ENCODE measurements around the gene CFAP74.

The CFAP74 gene

GRCh38 chr1:2018217-2019171, 14.9 kb upstream of the CFAP74 start:
- DNase-seq = no peak

DNA sequence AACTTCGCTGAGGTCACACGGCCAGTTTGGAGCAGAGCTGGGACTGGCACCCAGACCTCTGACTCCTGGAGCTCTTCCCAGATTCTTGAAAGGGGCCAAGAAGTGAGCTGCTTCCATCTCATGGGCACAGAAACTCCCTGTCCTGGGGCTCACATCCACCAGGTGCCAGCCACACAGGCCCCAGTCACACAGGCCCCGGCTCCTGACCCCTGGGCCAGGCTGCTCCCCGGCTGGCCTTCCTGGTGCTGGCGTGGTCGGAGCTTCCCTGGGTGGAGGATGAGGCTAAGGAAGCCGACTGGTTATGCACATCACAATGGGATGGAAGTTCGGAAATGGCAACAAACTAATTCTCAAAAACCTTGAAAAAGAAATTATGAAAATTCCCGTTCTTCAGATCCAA, 12.5 kb upstream of the CFAP74 start:
- DNase-seq = no peak

DNA sequence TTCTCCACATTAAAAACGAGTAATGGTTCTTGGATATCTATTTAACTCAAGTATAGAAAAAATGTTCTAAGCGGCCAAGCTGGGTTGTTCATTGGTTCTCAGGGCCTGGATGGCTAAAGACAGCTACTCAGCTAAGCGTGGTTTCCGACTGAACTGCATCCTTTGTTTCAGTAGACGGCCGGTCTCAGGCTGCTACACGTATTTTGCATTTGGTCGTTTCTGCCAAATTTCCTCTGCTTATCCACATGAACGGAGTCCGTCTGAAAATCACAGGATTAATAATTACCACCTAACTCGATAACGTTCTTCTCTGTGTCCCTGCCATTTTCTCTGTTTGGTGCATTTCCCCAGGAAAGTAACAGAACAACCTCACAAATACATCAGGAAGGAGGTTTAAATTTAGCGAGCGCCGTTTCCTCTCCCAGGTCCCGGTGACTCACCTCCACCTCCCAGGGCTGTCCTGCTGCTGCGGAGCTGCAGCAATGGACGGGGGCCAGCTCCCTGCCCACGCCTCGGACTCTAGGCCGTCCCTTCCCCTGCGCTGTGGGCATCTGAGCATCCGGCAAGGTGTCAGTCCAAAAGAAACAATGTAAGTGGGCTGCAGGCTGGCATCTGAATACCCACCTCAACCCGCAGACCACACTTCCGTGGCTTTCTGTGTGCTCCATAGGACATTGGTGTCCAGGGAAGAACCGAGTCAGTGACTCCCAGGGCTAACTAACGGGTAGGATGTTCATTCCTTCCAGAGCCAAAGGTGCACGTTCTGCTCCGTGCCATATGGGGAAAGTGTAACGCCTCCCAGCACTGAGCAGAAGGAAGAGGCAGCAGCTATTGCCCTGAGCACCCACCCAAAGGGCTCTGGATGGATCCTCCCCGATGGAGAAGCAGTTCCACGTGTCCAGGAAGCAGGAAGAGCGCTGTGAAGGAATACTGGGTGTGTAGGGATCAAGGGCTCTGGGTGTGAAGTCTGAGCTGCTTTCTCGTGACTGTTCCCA, 11.5 kb upstream of the CFAP74 start:
- no peak for DNase-seq

DNA sequence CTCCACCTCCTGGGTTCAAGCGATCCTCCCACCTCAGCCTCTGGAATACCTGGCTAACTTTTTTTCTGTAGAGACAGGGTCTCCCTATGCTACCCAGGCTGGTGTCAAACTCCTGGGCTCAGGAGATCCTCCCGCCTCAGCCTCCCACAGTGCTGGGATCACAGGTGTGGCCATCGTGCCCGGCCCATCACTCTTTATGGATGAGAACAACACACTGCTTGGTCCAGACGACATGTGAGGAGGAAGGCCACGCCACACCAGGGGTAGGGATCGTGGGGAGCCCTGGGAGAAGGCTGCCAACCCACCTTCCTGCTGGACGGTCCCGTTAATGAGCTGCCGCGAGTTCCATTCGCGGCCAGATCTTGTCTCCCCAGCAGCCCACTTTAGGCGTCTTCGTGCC, 10.6 kb upstream of the CFAP74 start:
- no peak for DNase-seq

GRCh38 chr1:2009101-2010053, 5.8 kb upstream of the CFAP74 start:
- no peak for DNase-seq

DNA sequence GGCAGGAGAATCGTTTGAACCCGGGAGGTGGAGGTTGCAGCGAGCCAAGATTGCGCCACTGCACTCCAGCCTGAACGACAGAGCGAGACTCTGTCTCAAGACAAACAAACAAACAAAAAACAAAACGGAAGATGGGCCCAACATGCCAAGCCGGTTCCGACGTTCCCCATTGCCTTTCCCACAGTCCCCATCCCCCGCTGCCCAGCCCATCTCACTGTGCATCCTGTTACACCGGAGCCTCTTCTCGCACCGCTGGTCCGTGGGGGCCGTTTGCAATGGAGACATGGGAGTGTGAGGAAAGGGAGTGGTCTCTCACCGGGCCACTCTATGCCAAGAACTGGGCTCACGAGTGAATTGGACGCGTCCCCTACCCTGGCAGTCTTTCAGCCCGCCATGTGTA, 1.3 kb upstream of the CFAP74 start:
- no peak for DNase-seq

DNA sequence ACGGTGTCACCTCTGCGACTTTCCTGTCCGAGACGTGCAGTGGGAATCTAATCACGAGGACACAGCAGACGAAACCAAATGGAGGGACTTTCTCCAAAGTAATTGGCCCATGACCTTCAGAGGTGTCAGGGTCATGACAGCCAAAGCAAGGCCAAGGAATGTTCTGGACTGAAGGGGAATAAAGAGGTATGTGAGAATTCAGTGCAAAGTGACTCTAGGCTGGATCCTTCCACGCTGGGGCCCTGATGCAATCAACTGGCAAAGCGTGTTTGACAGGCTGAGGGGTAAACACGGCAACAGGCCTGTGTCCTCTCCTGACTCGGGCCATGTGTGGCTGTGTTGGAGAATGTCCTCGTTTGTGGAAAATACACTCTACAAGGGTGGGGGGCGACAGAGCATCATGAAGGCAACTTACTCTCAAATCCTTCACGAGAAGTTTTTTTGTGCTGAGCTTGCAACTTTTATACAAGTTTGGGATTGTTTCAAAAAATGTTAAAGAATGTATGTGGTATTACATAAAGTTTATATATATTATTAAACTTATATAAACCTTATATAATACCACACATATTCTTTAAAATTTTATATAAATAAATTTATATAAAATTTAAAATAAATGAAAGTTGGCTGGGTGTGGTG, 1.7 kb downstream of the CFAP74 start:
- DNase-seq = no peak

DNA sequence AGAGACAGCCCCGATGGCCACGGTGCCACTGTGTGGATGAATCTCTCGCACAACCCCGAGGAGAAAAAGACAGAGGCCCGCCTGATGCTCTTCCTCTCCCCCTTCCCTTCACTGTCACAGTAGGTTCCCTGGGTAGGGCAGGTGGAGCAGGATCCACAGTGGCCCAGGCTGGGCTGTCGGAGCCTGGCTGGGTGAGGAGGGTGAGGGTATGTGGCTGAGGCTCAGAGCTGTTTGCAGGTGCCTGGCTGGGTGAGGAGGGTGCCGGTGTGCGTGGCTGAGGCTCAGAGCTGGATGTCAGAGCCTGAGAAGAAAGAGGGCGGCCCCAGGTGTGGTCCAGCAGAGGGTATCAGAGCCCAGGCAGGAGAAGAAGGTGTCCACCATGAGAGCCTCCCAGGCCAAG, 2.7 kb downstream of the CFAP74 start:
- no peak for DNase-seq

- no peak for DNase-seq
These were observed 3.2 kb downstream of the CFAP74 start for GRCh38 chr1:2000432-2000831.

DNA sequence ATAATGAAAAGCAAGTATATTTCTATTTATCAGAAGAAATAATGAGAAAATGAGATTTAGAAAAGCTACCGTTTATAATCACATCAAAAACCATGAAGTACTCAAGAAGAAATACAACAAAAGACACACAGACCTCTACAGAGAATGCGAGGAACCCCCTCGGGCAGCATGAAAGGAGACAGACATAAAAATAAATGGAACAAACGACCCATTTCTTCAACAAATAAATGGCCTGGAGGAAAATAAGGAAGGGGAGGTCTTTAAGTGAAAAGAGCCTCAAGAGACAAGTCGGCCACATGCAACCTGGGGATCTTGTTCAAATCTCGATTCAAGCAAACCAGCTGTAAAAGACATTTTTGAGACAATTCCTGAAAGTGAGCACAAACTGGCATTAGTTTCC, 6.0 kb downstream of the CFAP74 start:
- no peak for DNase-seq

DNA sequence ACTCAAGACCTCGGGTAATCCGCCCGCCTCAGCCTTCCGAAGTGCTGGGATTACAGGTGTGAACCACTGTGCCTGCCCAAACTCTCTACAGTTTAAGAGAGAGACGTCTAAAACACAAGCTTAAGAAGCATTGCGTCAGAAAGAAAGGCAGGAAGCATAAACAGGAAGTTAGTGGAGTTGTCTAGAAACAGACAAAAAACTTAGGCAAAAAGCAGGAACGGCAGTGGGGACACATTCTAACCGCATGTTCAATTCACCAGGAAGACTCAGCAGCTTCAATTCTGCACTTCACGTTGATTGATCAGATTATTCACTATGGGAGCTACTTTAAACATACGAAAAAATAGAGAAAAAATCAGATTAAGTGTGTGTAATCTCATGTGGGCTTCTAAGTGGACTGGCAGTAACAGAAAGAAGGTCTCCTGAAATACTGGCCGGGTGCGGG, 7.4 kb downstream of the CFAP74 start:
- no peak for DNase-seq

DNA sequence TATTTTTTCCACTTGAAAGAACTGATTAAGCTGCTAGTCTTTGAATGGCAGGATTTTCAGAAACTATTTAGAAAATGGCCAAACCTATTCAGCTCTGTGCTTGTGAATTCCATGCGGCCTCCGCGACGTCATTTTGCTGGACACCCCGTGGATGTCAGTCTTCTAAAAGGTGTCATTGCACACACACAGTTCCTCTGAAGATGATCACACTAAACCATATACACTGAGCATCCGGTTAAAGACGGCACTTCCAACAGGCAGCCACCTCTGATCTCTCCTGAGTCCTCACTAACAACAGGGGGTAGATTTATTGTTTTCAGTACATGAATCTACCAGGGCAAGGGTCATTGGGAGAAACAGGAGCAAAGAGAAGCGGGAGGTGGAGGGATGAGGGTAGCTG, 9.1 kb downstream of the CFAP74 start:
- no peak for DNase-seq

- no peak for DNase-seq
These were observed 13.4 kb downstream of the CFAP74 start for GRCh38 chr1:1990222-1990621.

- DNase-seq = no peak
These were observed 13.8 kb downstream of the CFAP74 start for GRCh38 chr1:1989789-1990188.

DNA sequence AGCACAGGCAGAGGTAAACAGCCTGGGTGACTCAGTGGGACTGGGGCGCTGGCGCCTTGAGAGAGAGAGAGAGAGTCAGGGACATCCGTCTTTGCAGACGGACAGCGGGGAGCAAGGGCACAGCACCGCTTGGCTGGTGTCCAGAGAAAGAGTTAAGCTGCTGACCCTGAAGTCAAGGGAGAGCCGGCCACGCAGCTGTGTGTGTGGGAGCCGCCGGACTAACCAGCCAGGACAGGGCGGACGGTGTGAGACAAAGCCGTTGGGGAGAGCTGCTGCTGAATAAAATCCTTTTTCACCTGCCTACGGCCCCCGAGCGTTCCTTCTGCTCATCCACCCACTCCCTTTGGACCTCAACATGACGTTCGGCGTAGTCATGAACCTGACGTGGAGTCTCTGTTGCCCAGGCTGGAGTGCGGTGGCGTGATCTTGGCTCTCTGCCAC, 14.5 kb downstream of the CFAP74 start:
- DNase-seq = no peak

- no peak for DNase-seq
These were observed 15.3 kb downstream of the CFAP74 start for GRCh38 chr1:1988061-1988945.

GRCh38 chr1:1987142-1987510, 16.5 kb downstream of the CFAP74 start:
- no peak for DNase-seq

GRCh38 chr1:1986451-1987141, 17.0 kb downstream of the CFAP74 start:
- DNase-seq = no peak

GRCh38 chr1:1985375-1986050, 18.1 kb downstream of the CFAP74 start:
- DNase-seq = no peak
